HG02973 (cell line): ENCODE results near the gene HAVCR1.
"Not testable (repeated sequence)": the region's sequence is repeated elsewhere in the genome, so short reads cannot be mapped to it uniquely, and the experiment has no call there.

Experiments used
- ATAC-seq: cut with Tn5 transposase; IDR thresholded peaks from one replicate; pipeline ENCODE4 v1.9.1; 2021; ENCODE audit warnings: moderate library complexity; ENCODE audit not compliant: unreplicated experiment

HAVCR1 gene

GRCh38 chr5:157051604-157052245 is 7.2 kb downstream of the HAVCR1 start:
- ATAC-seq = no peak

GRCh38 chr5:157050050-157050449 is 8.9 kb downstream of the HAVCR1 start:
- no peak for ATAC-seq

DNA sequence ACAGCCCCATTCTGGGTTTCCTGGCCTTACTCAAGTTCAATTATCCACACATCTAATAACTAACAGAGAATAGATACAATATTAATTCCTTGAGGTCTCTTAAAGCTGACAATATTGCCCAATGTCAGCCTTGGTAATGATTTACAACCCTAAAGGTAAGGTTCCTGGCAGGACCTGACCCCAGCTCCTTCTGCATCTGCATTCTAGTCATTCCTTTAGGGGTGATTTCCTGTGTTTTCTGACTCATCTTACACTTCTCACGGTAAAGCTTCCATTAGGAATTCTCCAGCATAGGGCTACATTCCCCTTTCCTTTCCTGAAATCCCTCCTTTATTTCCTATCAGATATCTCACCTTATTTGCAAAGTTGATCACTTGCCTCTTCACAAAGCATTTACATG is 9.3 kb downstream of the HAVCR1 start:
- no peak for ATAC-seq

- ATAC-seq = no peak
Observed at GRCh38 chr5:157047898-157048297, 11.0 kb downstream of the HAVCR1 start.

DNA sequence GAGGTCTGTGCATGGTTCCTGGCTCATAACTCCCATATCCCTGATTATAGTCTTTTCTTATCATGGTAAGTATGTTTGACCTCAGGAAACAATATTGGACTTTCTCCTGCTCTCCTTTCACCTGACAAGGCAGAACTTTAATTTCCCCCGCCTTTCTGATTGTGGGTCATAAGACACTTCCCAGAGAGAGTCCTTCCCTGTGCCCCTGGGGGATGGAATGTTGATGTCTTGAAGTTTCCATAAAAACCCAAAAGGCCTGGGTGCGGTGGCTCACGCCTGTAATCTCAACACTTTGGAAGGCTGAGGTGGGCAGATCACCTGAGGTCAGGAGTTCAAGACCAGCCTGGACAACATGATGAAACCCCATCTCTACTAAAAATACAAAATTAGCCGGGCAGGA is 11.9 kb downstream of the HAVCR1 start:
- not testable (repeated sequence) for ATAC-seq

DNA sequence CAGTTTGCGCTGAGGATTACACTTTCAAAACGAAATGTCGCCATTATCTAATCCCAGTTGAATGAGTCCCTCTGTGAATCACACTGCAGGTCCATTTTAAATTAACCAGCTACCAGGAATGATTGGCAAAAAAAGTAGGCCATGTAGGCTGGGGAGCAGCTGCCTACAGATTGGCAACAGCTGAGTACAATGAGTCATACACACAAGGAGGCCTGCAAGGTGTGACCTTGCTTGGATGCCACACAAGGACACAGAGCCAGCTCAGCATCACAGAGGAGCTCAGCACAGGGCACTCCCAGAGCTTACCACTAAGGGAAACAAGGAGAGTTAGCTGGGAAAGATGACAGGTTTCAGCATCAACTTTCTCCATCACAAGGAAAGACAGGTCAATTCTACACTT is 12.9 kb downstream of the HAVCR1 start:
- no peak for ATAC-seq

DNA sequence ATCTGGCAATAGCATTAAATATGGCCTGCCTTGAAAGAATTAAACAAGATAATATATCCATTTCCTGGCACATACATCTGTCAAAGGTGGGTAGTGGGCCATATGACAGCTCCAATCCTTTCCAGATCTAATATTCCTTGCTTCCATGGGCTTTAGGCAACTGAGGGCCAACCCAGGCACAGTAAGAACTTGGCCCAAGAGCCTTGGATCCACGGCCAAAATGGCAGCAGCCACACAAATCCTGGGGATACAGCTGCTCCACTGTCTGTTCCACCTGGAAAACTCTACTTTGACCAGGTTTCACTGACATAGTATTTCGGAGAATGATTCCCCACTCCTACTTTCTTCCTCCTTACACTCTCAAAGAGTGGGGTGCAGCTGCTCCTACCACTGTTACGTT is 13.3 kb downstream of the HAVCR1 start:
- ATAC-seq = no peak

DNA sequence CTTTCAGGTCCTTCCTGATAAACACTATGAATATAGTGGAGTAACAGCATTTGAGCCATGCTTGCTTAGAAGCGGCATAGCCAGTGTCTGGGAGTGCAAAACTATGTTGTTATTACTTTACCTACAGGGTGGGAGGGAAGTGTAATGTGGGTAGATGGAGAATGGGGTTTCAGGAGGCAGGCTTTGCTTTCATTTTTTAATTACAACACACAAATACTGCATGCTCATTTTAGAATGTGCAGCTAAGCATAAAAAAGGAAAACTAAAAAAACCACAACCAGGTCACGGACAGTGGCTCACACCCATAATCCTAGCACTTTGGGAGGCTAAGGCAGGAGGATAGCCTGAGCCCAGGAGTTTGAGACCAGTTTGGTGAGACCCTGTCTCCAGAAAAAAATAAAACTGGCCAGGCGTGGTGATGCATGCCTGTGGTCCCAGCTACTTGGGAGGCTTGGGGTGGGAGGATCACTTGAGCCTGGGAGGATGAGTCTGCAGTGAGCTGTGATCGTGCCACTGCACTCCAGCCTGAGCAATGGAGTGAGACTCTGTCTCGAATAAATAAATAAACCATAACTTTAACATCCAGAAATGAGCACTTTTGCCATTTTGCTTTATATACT is 20.2 kb downstream of the HAVCR1 start:
- no peak for ATAC-seq

DNA sequence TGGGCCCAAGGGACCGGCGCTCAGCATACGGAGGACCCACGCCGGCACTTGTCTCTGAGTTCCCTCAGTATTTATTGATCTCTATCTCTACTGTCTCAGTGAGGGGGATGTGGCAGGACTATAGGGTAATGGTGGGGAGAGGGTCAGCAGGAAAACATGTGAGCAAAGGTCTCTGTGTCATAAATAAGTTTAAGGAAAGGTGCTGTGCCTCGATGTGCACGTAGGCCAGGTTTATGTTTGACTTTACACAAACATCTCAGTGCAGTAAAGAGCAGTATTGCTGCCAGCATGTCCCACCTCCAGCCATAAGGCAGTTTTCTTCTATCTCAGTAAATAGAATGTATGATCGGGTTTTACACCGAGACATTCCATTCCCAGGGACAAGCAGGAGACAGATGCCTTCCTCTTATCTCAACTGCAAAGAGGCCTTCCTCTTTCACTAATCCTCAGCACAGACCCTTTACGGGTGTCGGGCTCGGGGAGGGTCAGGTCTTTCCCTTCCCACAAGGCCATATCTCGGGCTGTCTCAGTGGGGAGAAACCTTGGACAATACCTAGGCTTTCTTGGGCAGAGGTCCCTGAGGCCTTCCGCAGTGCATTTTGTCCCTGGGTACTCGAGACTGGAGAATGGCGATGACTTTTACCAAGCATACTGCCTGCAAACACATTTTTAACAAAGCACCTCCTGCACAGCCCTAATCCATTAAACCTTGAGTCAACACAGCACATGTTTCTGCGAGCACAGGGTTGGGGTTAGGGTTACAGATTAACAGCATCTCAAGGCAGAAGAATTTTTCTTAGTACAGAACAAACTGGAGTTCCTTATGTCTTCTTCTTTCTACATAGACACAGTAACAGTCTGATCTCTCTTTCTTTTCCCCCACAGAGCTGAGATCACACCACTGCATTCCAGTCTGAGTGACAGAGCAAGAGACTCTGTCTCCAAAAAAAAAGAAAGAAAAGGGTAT is 24.5 kb downstream of the HAVCR1 start:
- ATAC-seq = not testable (repeated sequence)

- ATAC-seq = no peak
Observed at GRCh38 chr5:157033071-157033583, 25.8 kb downstream of the HAVCR1 start.

DNA sequence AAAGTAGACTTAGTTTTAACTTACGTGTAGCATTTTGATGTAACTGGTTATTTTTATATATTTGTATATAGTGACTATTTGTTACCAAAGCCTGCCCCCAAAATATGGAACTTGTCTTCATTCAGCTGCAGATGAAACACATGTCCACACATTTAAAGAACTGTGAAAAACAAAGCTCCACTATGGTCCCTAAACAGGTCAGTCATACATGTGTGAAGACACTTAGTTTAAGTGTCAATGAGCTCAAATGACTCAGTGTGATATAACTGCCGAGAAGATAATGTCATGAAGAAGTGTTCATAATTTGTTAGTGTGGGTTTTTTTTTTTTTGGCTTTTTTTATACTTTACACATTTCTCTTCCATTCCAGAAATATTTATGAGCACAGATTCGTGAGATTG is 28.2 kb downstream of the HAVCR1 start:
- no peak for ATAC-seq

DNA sequence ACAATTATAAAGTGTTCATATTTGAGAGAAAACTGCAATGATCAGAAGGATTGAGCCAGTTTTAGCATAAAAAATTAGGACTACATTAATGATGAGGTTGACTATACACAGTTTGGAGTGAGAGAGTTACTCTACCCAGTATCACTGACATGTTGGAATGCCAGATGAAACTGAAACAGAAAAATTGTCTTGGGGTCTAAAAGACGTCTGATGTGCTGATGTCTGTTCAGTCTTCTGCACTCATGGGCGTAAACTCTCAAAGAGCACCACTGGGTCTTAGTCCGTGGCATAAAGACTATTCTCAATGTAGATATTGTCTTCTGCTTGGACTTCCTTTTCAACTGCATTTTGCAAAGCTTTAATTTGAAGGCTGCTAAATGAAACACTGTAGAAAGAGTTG is 29.5 kb downstream of the HAVCR1 start:
- no peak for ATAC-seq

DNA sequence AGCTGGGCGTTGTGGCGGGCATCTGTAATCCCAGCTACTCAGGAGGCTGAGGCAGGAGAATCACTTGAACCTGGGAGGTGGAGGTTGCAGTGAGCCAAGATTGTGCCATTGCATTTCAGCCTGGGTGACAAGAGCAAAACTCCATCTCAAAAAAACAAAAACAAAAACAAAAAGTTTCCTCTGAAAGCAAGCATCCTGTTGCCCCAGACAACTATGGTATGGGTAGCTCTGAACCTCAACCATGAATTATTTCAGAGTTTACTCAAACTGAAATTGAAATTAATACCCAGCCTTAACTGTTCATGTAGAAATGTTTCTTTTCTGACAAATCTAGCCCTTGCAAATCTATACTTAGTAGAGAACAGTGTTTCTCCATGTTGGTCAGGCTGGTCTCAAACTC is 31.3 kb downstream of the HAVCR1 start:
- ATAC-seq = peak; percentile 94

GRCh38 chr5:157026789-157027424 is 32.0 kb downstream of the HAVCR1 start:
- ATAC-seq = no peak

GRCh38 chr5:157025093-157025698 is 33.7 kb downstream of the HAVCR1 start:
- ATAC-seq = peak; percentile 33

GRCh38 chr5:157024208-157024959 is 34.5 kb downstream of the HAVCR1 start:
- no peak for ATAC-seq

- no peak for ATAC-seq
Observed at GRCh38 chr5:157022024-157022423, 36.9 kb downstream of the HAVCR1 start.

DNA sequence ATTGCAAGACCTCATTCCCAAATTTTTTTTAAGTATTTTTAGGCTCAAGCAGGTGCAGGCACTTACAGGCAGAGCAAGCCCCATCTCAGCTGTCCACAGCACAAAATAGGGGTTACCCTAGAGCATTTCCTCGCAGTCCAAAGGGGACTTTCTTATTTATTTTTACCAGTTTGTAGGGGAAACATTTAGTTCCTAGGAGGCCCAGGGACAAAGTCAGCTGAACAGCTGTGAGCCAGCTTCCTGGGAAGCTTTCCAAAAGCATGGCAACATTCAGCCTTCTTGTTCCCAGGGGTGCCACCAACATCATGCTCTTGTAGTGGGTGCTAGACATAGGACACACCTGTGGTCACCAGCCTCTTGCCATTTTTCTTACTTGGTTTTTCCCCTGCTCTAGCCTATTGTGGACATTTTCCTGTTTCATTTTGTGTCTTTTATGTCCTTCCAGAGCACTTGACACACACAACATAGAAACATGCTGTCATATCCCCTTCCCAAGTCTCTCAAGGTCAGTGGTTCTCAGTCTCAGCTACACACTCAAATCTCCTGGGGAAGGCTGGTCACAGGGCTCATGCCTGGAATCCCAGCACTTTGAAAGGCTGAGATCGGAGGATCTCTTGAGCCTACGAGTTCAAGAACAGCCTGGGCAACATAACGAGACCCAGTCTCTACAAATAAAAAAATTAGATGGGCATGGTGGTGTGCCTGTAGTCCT is 38.2 kb downstream of the HAVCR1 start:
- no peak for ATAC-seq

DNA sequence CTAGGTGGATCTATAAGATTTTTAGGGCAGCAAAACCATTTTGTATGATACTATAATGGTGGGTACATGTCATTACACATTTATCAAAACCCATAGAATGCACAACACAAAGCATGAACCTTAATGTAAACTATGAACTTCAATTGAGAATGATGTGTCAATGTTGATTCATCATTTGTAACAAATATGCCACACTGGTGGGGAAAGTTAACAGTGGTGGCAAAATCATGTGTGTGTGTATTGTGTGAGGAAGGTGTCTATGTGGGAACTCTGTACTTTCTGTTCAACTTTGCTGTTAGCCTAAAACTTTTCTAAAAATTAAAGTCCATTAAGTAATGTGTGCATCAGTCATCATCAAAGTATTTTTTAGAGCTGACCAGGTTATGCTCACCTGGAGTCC is 38.9 kb downstream of the HAVCR1 start:
- ATAC-seq = no peak
